HG03575 (cell line): Measurements from ENCODE around the gene STATH.
"Not testable (repeated sequence)": the region's sequence is repeated elsewhere in the genome, so short reads cannot be mapped to it uniquely, and the experiment has no call there.

Source experiments
- ATAC-seq: cut with Tn5 transposase; IDR thresholded peaks from one replicate; pipeline ENCODE4 v1.9.1; 2021; ENCODE audit not compliant: unreplicated experiment, insufficient number of reproducible peaks, low FRiP score; ENCODE audit errors: extremely low read depth

Gene STATH

GRCh38 chr4:70041652-70042286 is 46.0 kb downstream of the STATH start:
- ATAC-seq = no peak

DNA sequence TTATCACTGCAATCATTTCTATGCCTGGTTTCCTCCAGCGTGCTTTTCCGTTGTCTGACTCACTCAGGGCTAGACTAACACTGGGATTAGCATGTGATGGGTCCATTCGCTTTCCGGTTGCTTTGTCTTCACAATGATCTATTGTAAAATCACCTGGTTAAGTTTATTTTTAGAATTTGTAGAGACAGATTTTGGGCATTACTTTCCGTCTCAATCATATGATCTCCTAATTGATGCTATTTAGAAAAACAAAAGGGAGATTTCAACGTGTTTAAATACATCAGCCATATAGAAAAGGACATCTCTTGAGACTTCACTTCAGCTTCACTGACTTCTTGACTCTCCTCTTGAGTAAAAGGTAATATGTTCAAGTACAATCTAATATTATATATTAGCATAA is 54.4 kb downstream of the STATH start, which contains the start of gene HTN1:
HTN1 (plus strand) TSS at position 301 of the 400 bp plus-strand sequence. CDS start 2,639 bp downstream, outside the sequence.
- ATAC-seq = not testable (repeated sequence)
